KOPT-K1 (cell line): ENCODE data around the gene PPFIA1.

Experiments
- H3K27ac ChIP-seq: fragments of 200-600 bp; sonication (generic); 2 replicates; pipeline ENCODE4 v1.5.1; 2016; ENCODE audit warnings: antibody characterized with exemption, mild to moderate bottlenecking, low read depth, low read length; ENCODE audit not compliant: poor library complexity, severe bottlenecking
- H3K36me3 ChIP-seq: fragments of 200-600 bp; sonication (generic); 2 replicates; pipeline ENCODE4 v1.5.1; 2017; ENCODE audit warnings: antibody characterized with exemption, mild to moderate bottlenecking, low read length, moderate library complexity; ENCODE audit not compliant: insufficient read depth
- H3K9me3 ChIP-seq: fragments of 200-600 bp; sonication (generic); 2 replicates; pipeline ENCODE4 v1.5.1; 2017; ENCODE audit warnings: antibody characterized with exemption, low read length, mild to moderate bottlenecking; ENCODE audit not compliant: insufficient read depth, poor library complexity, severe bottlenecking

Gene PPFIA1

GRCh38 chr11:70419307-70420007 lies 149.0 kb downstream of the PPFIA1 start:
- Histone ChIP-seq H3K9me3 (no peaks in the 10 kb centered on the region), H3K27ac (no peak overlapping the region), H3K36me3 (no peaks in the 10 kb centered on the region)

- Histone ChIP-seq H3K9me3 (no peaks in the 10 kb centered on the region), H3K36me3 (no peaks in the 10 kb centered on the region), H3K27ac (no peak overlapping the region)
Observed at GRCh38 chr11:70420008-70420464, 149.5 kb downstream of the PPFIA1 start.

- H3K27ac ChIP-seq = no peak overlapping the region
- H3K9me3 ChIP-seq = no peaks in the 10 kb centered on the region
- no peaks in the 10 kb centered on the region for H3K36me3 ChIP-seq
Observed at GRCh38 chr11:70420496-70420895, 150.0 kb downstream of the PPFIA1 start.

GRCh38 chr11:70421123-70421522 lies 150.6 kb downstream of the PPFIA1 start:
- H3K36me3 ChIP-seq = no peaks in the 10 kb centered on the region
- H3K27ac ChIP-seq = no peak overlapping the region
- no peaks in the 10 kb centered on the region for H3K9me3 ChIP-seq

GRCh38 chr11:70422692-70423522 lies 152.4 kb downstream of the PPFIA1 start:
- H3K27ac ChIP-seq = no peak overlapping the region
- H3K36me3 ChIP-seq = no peaks in the 10 kb centered on the region
- no peaks in the 10 kb centered on the region for H3K9me3 ChIP-seq

GRCh38 chr11:70423523-70424505 lies 153.3 kb downstream of the PPFIA1 start:
- Histone ChIP-seq H3K36me3 (no peaks in the 10 kb centered on the region), H3K27ac (no peak overlapping the region)

GRCh38 chr11:70424765-70425344 lies 154.4 kb downstream of the PPFIA1 start:
- Histone ChIP-seq H3K36me3 (no peaks in the 10 kb centered on the region), H3K27ac (no peak overlapping the region), H3K9me3 (no peaks in the 10 kb centered on the region)

More at GRCh38 chr11:70423523-70424505, 153.3 kb downstream of the PPFIA1 start:
- no peaks in the 10 kb centered on the region for H3K9me3 ChIP-seq

- no peaks in the 10 kb centered on the region for H3K9me3 ChIP-seq
- H3K27ac ChIP-seq = no peak overlapping the region
- no peaks in the 10 kb centered on the region for H3K36me3 ChIP-seq
Observed at GRCh38 chr11:70427436-70427835, 156.9 kb downstream of the PPFIA1 start.

GRCh38 chr11:70428701-70429427 lies 158.4 kb downstream of the PPFIA1 start:
- H3K9me3 ChIP-seq = no peaks in the 10 kb centered on the region
- no peak overlapping the region for H3K27ac ChIP-seq
- H3K36me3 ChIP-seq = no peaks in the 10 kb centered on the region

GRCh38 chr11:70429428-70429705 lies 158.9 kb downstream of the PPFIA1 start:
- Histone ChIP-seq H3K36me3 (no peaks in the 10 kb centered on the region), H3K27ac (no peak overlapping the region), H3K9me3 (no peaks in the 10 kb centered on the region)

- Histone ChIP-seq H3K36me3 (no peaks in the 10 kb centered on the region), H3K9me3 (no peaks in the 10 kb centered on the region), H3K27ac (no peak overlapping the region)
Observed at GRCh38 chr11:70429724-70430521, 159.4 kb downstream of the PPFIA1 start.

GRCh38 chr11:70430671-70431574 lies 160.4 kb downstream of the PPFIA1 start:
- no peaks in the 10 kb centered on the region for H3K36me3 ChIP-seq
- no peak overlapping the region for H3K27ac ChIP-seq
- no peaks in the 10 kb centered on the region for H3K9me3 ChIP-seq

GRCh38 chr11:70431611-70432010 lies 161.1 kb downstream of the PPFIA1 start:
- Histone ChIP-seq H3K27ac (no peak overlapping the region), H3K9me3 (no peaks in the 10 kb centered on the region), H3K36me3 (no peaks in the 10 kb centered on the region)
